NCI-H2107 treated with DMSO at 0.1 percent for 48 hours (cell line): ENCODE measurements around the gene CADPS.

Experiments used
- DNase-seq: peaks from one replicate; lab custom pipeline; 2025; ENCODE audit not compliant: unreplicated experiment; lab: John Stamatoyannopoulos, UW

Gene CADPS

DNA sequence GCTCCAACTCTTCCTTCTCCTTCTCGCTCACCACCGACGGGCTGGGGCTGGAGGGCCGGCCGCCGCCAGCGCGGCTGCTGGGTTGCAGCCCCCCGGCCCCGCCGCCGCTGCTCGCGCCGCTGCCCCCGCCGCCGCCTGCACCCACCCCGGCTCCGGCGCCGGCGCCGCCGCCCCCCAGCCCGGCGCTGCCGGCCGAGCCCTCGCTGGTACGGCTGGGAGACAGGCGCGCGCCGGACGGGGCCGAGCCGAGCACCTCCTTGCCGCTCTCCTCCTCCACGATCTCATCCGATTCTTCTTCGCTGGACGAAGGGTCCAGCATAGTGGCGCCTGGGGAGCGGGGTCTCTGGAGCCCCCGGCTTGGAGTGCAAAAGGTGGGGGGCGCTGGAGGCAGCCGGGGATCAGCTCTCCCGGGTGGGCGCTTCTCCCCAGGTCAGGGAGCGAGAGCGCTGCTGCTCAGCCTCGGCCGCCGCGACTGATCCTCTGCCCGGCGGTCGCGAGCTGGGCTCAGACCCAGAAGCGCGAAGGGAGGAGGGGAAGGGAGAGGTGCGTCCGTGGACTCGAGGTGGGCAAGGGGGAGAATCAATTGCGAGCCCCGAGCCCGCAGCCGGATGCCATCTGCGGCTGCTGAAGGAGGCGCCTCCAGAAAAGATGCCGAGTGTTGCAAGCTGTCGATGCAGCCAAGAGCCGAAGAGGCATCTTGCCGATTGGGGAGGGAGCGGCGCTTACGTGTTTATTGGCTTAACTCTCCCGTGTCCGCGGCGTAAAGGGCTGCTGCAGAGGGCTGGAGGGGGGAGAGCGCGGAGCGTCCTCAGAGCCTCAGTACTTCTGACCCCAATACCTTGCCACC is at the start of gene CADPS:
Gene CADPS (minus strand): TSS at position 706 of the 847 bp plus-strand sequence. CDS start 387 bp downstream, at position 319.
- no peak for DNase-seq

DNA sequence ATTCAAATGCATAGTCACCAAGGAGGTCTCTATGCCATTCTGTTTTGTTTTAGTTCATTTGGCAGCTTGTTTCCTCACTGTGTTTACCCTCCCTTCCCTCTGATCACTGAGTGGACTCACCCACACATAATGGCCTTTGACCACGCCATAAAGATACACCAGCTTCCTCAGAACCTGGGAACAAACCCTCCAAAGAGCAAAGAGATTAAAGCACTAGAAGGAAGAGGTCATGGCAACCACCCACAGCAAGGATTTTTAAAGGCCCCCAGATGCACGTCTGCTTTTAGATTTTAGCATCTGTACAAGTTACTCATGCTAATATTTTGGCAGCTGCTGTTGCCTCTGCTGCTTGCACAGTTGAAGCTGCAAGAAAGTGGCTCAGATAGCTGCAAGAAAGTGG is 47.9 kb upstream of the CADPS start:
- DNase-seq: no peak

DNA sequence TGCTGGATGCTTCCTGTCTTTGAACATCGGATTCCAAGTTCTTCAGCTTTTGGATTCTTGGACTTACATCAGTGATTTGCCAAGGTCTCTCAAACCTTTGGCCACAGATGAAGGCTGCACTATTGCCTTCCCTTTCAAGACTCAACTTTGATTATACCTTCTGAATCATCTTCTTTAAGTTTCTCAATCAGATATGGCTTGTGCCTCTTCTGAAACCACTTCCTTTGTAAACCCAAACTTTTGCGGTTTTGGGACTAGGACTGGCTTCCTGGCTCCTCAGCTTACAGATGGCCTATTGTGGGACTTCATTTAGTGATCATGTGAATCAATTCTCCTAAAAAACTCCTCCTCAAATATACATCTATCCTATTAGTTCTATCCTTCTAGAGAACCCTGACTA is 47.1 kb upstream of the CADPS start:
- no peak for DNase-seq

GRCh38 chr3:62920466-62920784 is 45.2 kb upstream of the CADPS start:
- no peak for DNase-seq

- no peak for DNase-seq
Measured at GRCh38 chr3:62919784-62920465, 44.7 kb upstream of the CADPS start.

DNA sequence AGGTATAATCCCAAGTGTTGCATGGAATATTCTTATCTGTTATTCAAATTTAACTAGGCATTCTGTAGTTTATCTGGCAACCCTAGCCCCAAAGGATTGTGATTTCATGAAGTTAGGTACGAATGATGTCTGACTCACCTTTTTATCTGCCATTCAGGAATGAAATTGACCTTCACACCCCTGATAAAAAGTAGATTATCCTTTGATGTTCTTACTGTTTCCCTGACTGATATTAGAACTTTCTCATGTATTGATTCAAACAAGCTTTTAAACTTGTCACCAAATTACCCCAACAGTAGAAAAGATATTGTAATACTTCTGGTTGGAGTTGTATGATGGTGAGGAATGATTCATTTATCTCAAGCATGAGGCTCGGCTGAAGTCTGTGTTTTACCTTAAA is 43.6 kb upstream of the CADPS start:
- no peak for DNase-seq

DNA sequence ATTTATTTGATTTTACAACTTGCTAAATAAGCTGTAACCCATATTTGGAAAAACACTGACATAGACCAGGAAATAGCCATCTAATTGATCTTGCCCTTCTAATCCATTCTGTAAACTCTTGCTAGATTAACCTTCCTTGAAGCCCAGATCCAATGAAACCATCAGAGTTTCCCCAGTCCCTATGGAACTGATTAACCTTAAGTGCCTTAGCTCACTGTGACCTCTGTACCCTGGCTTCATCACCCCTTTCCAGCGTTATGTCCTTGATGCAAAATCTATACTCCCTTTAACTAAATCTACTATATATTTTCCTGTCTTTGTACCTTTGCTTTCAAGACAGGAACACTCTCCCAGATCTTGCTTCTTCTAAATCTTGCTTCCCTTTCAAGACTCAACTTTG is 42.9 kb upstream of the CADPS start:
- no peak for DNase-seq

DNA sequence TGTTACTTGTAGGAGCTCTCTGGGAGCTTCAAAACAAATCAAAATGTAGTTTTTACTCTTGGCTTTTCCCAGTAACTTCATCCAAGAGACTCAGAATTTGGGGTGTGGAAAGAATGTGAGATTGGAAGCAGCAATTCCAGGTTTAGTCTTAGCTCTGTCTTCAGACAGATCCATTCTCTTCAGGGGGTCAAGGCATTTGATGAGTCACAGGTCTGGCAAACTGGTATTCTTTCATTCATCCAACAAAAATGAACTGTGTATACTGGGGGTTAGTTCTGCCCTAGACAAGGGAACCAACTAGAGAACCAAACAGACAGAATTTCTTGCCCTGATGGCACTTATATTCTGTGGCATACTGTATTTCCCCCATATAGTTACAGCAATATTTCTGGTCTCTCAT is 36.3 kb upstream of the CADPS start:
- no peak for DNase-seq

DNA sequence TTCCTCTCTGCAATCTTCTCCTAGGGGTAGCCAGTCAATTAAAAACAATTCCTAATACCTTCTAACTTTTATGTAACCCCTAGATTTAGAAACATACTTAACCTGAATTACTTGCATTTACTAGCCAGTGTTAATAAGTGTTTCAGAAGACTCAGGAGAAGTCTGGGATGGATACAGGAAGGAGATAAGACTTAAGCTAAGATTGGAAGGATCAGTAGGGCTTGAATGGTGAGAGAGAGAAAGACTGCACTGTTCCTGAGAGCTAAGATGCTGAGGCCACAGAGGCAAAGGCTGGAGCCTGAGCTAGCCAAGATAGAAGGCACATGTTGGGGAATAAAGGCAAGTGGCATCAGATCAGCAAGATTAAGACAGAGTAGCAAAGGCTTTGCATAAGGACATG is 30.1 kb upstream of the CADPS start:
- DNase-seq: no peak

DNA sequence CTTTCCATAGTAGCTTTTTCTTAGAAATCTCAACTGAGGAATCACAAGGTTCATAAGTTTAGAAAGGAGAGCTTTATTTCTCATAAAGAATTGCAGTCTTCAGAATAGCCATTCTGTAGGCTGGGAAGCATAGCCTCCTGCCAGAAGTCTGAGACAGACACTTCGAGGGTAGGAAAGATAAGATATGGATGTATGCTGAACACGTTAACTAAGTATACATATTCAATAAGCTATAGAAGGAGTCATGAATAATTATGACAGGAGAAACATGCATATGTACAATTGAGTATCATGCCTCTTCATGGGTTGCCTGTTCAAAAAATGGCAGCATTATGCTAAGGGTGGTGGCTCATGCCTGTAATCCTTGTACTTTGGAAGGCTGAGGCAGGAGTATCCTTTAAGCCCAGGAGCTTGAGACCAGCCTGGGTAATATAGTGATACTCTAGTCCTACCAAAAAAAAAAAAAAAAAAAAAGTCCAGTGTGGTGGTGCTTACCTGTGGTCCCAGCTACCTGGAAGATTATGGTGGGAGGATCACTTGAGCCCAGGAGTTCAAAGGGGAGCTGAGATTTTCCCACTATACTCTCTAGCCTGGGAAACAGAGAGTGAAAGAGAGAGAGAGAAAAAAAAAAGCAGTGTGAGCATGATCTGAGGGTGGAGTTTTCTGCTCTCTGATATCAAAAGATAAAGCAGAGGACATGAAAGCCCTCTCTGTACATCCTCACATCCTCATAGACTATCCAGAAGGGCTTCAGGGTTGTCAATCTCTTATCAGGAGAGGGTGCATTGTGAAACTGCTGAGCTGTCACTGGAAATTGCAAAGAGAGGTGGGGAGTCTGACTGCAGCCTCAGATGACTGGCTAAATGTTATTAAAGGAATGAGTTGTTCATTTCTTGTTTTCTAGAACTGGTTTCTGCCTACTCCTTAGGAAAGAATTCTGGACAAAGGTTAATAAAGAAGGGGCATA is 23.6 kb upstream of the CADPS start:
- no peak for DNase-seq

DNA sequence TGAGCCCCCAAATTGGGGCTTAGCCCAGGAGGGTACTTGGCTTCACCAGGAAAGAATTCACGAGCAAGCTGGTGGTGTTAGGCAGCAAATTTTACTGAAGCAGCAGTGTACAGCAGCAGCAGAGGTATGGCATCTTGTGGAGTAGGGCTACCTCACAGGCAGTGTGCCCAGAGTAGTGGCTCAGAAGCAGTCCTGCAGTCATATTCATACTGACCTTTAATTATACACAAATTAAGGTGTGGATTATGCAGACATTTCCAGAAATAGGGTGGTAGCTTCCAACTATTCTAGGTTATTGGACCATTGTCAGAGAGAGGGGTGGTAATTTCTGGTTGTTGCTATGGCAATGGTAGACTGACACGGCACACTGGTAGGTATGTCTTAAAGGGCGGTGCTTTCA is 20.7 kb upstream of the CADPS start:
- no peak for DNase-seq

DNA sequence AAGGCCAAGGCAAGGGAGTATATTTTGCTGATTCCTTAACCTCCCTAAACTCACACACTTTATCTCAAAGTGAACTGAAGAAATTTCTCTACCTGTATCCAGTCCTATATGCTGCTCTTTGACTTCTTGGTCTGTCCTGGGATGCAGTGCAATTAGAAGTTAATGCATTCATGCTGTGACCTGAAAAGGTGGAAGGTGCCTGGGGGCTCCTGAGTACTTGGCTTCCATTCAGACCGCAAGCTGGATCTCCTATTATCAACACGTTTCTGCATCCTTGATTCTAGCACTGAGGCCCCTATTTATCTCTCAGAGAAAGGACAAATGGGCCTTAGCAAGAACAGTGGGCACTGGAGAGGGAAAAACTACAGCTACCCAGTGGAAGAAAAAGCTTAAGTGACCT is 17.7 kb upstream of the CADPS start:
- DNase-seq: no peak

GRCh38 chr3:62892045-62892444 is 16.8 kb upstream of the CADPS start:
- DNase-seq: no peak

DNA sequence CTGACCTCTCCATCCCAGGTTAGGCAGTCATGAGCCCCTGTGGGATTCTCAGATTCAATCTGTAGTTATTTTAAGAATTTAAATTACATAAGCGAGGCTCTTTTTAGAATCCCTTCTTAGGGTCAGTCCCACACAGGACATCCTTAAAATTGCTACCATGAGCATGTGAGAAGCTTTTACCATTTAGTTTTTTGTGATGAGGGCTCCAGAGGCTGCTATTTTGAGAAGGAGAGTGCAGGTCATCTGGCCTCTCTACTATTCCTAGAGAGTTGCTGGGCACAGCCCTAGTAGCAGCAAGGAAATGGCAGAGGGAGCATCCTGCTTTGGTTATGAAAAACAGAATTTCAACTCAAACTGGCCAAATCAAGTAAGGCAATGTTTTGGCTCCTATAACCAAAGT is 13.6 kb upstream of the CADPS start:
- DNase-seq: no peak

GRCh38 chr3:62888180-62888579 is 13.0 kb upstream of the CADPS start:
- no peak for DNase-seq

DNA sequence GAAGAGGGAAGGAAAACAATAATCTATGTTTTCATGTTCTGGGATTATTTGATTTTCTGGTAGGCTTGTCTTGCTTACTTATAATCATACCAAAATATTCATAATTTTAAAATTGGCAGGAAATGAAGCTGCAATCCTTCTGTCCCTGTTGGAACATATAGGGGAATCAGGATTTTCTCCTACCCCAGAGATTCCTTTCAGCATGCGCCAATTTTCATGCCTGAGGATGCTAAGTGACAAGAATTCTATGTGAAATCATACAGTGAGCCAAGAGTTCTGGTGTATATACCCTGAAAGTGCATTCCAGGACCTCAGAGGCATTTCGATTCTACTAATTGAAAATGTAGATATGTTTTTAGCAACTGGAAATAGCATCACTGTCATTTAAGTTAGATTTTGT is 9.9 kb upstream of the CADPS start:
- DNase-seq: no peak

GRCh38 chr3:62884096-62884870 is 9.1 kb upstream of the CADPS start:
- DNase-seq: no peak

- no peak for DNase-seq
Measured at GRCh38 chr3:62882676-62883200, 7.5 kb upstream of the CADPS start.

- no peak for DNase-seq
Measured at GRCh38 chr3:62876064-62876463, 848 bp upstream of the CADPS start.

- DNase-seq: no peak
Measured at GRCh38 chr3:62875558-62876002, 364 bp upstream of the CADPS start.
